K562 (cell line): ENCODE measurements around the gene METRNL. TPM values are rescaled to one million over a fixed set of nuclear protein-coding genes. Genes with fewer than 3 reads are reported as not detected.

Experiments used
- ARNT ChIP-seq, 2 experiments: fragments of 450-650 bp; IDR thresholded peaks; 2 replicates each; pipeline ENCODE4 v1.6.1; 2016; ENCODE audit warnings: mild to moderate bottlenecking in 1 of 2
- ATF4 ChIP-seq: fragments of 450-650 bp; formaldehyde crosslinking; IDR thresholded peaks from 2 replicates; pipeline ENCODE4 v1.4.0; 2022; ENCODE audit warnings: mild to moderate bottlenecking, moderate library complexity
- BCOR ChIP-seq: fragments of 450-650 bp; IDR thresholded peaks from 2 replicates; pipeline ENCODE4 v1.6.1; 2016
- CBFA2T3 ChIP-seq: fragments of 450-650 bp; IDR thresholded peaks from 2 replicates; pipeline ENCODE4 v1.6.1; 2017
- CBX1 ChIP-seq: sonication (generic); IDR thresholded peaks from 2 replicates; pipeline ENCODE4 v1.6.1; 2016; ENCODE audit warnings: antibody characterized with exemption, low read depth, mild to moderate bottlenecking
- CSDE1 ChIP-seq, 2 experiments: fragments of 450-650 bp; IDR thresholded peaks; 2 replicates each; pipeline ENCODE4 v1.6.1; 2016; ENCODE audit warnings: mild to moderate bottlenecking in 1 of 2
- ELF2 ChIP-seq: fragments of 250-450 bp; sonication (Bioruptor Pico); IDR thresholded peaks from 2 replicates; pipeline ENCODE4 v1.5.0; 2021; ENCODE audit warnings: mild to moderate bottlenecking
- ERF ChIP-seq: fragments of 450-650 bp; formaldehyde crosslinking; IDR thresholded peaks from 2 replicates; pipeline ENCODE4 v1.4.0; 2020; ENCODE audit warnings: mild to moderate bottlenecking, mixed read lengths
- FUS ChIP-seq: fragments of 200-400 bp; formaldehyde crosslinking; optimal IDR thresholded peaks from 2 replicates; pipeline ENCODE3; 2017; ENCODE audit warnings: low read depth, low read length
- GATA2 ChIP-seq: sonication (generic); formaldehyde crosslinking; IDR thresholded peaks from 2 replicates; pipeline ENCODE4 v1.4.0; 2020; ENCODE audit warnings: mild to moderate bottlenecking, missing genetic modification reagents
- HBP1 ChIP-seq: fragments of 450-650 bp; formaldehyde crosslinking; IDR thresholded peaks from 2 replicates; pipeline ENCODE4 v1.4.0; 2022; ENCODE audit warnings: missing genetic modification characterization
- KDM1A ChIP-seq, 2 experiments: fragments of 450-650 bp; IDR thresholded peaks; 2 replicates each; pipeline ENCODE4 v1.6.1; 2016; ENCODE audit warnings: mild to moderate bottlenecking in 2 of 2
- KLF13 ChIP-seq: fragments of 450-650 bp; IDR thresholded peaks from 2 replicates; pipeline ENCODE4 v1.6.1; 2016; ENCODE audit warnings: missing genetic modification characterization, low read depth, mild to moderate bottlenecking, missing compliant biosample characterization, moderate library complexity, borderline replicate concordance
- LCOR ChIP-seq: sonication (generic); formaldehyde crosslinking; IDR thresholded peaks from 2 replicates; pipeline ENCODE4 v1.8.0; 2022; ENCODE audit warnings: mild to moderate bottlenecking, missing genetic modification reagents
- MBD2 ChIP-seq: sonication (generic); IDR thresholded peaks from 2 replicates; pipeline ENCODE4 v1.6.1; 2016; ENCODE audit warnings: low read depth, borderline replicate concordance
- MNT ChIP-seq, 2 experiments: fragments of 450-650 bp; conservative IDR thresholded peaks; 2 replicates each; pipeline ENCODE4 v1.6.1; 2017; ENCODE audit warnings: mild to moderate bottlenecking in 2 of 2, moderate library complexity in 2 of 2
- MTA2 ChIP-seq: fragments of 450-650 bp; IDR thresholded peaks from 2 replicates; pipeline ENCODE4 v1.6.1; 2016; ENCODE audit warnings: low read depth
- NFRKB ChIP-seq: fragments of 450-650 bp; IDR thresholded peaks from 2 replicates; pipeline ENCODE4 v1.6.1; 2016; ENCODE audit warnings: low read depth
- PHB2 ChIP-seq: fragments of 450-650 bp; IDR thresholded peaks from 2 replicates; pipeline ENCODE4 v1.6.1; 2017; ENCODE audit warnings: low read depth
- POLR2A ChIP-seq: fragments of 450-650 bp; conservative IDR thresholded peaks from 2 replicates; pipeline ENCODE4 v1.6.1; 2016
- PRPF4 ChIP-seq: fragments of 200-400 bp; formaldehyde crosslinking; IDR thresholded peaks from one replicate; pipeline ENCODE4 v1.6.1; 2017; ENCODE audit warnings: low read length, low read depth, mild to moderate bottlenecking; ENCODE audit not compliant: insufficient read depth, poor library complexity, severe bottlenecking
- SMAD3 ChIP-seq: fragments of 450-650 bp; formaldehyde crosslinking; conservative IDR thresholded peaks from 2 replicates; pipeline ENCODE4 v1.4.0; 2020; ENCODE audit warnings: mild to moderate bottlenecking
- TAF1 ChIP-seq: IDR thresholded peaks from 2 replicates; pipeline ENCODE4 v1.6.1; 2011; ENCODE audit warnings: mild to moderate bottlenecking, low read length, moderate library complexity; ENCODE audit not compliant: insufficient read depth, control insufficient read depth, severe bottlenecking; ENCODE audit errors: extremely low read depth
- XRCC3 ChIP-seq: fragments of 450-650 bp; IDR thresholded peaks from 2 replicates; pipeline ENCODE4 v1.6.1; 2017; ENCODE audit warnings: mild to moderate bottlenecking, moderate library complexity
- ZKSCAN1 ChIP-seq: fragments of 150-350 bp; IDR thresholded peaks from 2 replicates; pipeline ENCODE4 v1.6.1; 2016; ENCODE audit warnings: low read depth, low read length
- ZNF507 ChIP-seq: conservative IDR thresholded peaks from 2 replicates; pipeline ENCODE4 v1.6.1; 2017; ENCODE audit warnings: missing genetic modification characterization, missing compliant biosample characterization
- polyA plus RNA-seq, 8 experiments: library from polyadenylated mRNA; depleted of rRNA in 4 of 8; stranded (reverse) in 5 of 8; unstranded in 3 of 8; fragments of >200 nt; fragmentation: Nextera tagmentation in 2 of 8; fragmentation: Illumina TruSeq in 1 of 8; extraction: Ambion mirVana in 2 of 8; extraction: Trizol in 1 of 8; gene quantifications; 2 replicates each; pipeline versions ENCODE4 v1.2.1 to v1.2.3, GENCODE V29; 2011 to 2014; ENCODE audit warnings: inconsistent platforms in 1 of 8, missing spikeins in 1 of 8
- total RNA-seq, 7 experiments: library from RNA; depleted of rRNA in 6 of 7; stranded (reverse); fragments of >200 nt in 6 of 7; fragmentation: Illumina TruSeq in 2 of 7; extraction: Trizol in 2 of 7; gene quantifications; 2 replicates each; pipeline versions ENCODE4 v1.2.1 to v1.2.3, GENCODE V29; 2011 to 2021; ENCODE audit warnings: low replicate concordance in 1 of 7

Gene METRNL
- total and polyA plus RNA-seq, 9 of the 15 experiments (the other 6 are each of a cell fraction or from before 2014, with no cell fraction given), result 0.17 to 31.8 (median 2.9) TPM

GRCh38 chr17:83131401-83132011 is 52.1 kb downstream of the METRNL start (continued):
- TF ChIP-seq ERF (CRISPR knock-in tag) (no peak), NFRKB (no peak), MNT (conservative IDR thresholded peaks at IDR 0.05) (peak in 1 of 2 experiments; percentile 38; a peak in 1 of 4 replicates), KLF13 (tag) (no peak), CBX1 (no peak), ZNF507 (tag) (no peak), GATA2 (CRISPR knock-in tag) (peak; percentile 79), KDM1A (IDR thresholded peaks at IDR 0.05) (peak; percentile 61 to 72; a peak in 3 of 4 replicates), MBD2 (0 out of 2 replicates have a peak, but pooled peaks have one; percentile 25), LCOR (CRISPR knock-in tag) (peak; percentile 91), HBP1 (CRISPR knock-in tag) (no peak), ATF4 (CRISPR knock-in tag) (no peak), PHB2 (no peak), ELF2 (CRISPR knock-in tag) (no peak), CSDE1 (IDR thresholded peaks at IDR 0.05) (no peak), ZKSCAN1 (0 out of 2 replicates have a peak, but pooled peaks have one; percentile 26), POLR2A (no peak), ARNT (IDR thresholded peaks at IDR 0.05) (0 out of 4 replicates have a peak, but pooled peaks of 1 of the 2 experiments have one; percentile 20), CBFA2T3 (peak; percentile 91), TAF1 (no peak), PRPF4 (no peak), FUS (no peak), BCOR (0 out of 2 replicates have a peak, but pooled peaks have one; percentile 25), SMAD3 (CRISPR knock-in tag) (no peak), MTA2 (peak; percentile 49), XRCC3 (no peak)
